GM12878 (cell line): ENCODE measurements around the gene PDHA2. TPM values are rescaled to one million over a fixed set of nuclear protein-coding genes. Genes with fewer than 3 reads are reported as not detected.

Source experiments
- ATAC-seq: fragments of 200-7000 bp; cut with Tn5 transposase; 3 replicates; pipeline ENCODE4 v1.9.1; 2020; ENCODE audit warnings: mild to moderate bottlenecking, moderate library complexity
- BruUV-seq: library from RNA; stranded (reverse); fragments of 400-500 nt; replicated peaks from 2 replicates; lab custom pipeline; 2021; lab: Mats Ljungman, UMichigan
- CTCF ChIA-PET: fragments of 300-600 bp; sonication (Branson Sonifier 250); formaldehyde crosslinking; extraction: SDS; loops from one replicate; lab custom pipeline; 2021; ENCODE audit warnings: inconsistent platforms; lab: Yijun Ruan, JAX
- POLR2A ChIA-PET: fragments of 350-600 bp; formaldehyde crosslinking; extraction: SDS; loops from one replicate; lab custom pipeline; 2021; ENCODE audit warnings: inconsistent platforms; lab: Charles Lee
- RAD21 ChIA-PET: fragments of 300-600 bp; sonication (Branson Sonifier 250); formaldehyde crosslinking; loops from one replicate; lab custom pipeline; 2023; ENCODE audit warnings: antibody characterized with exemption; ENCODE audit not compliant: unreplicated experiment; lab: Charles Lee
- SMC1A ChIA-PET: fragments of 300-600 bp; sonication (Branson Sonifier 250); formaldehyde crosslinking; loops from one replicate; lab custom pipeline; 2023; ENCODE audit not compliant: unreplicated experiment, uncharacterized antibody; lab: Charles Lee
- DNase-seq: peaks from one replicate; pipeline ENCODE4 v3.0.0-alpha.2; 2011; ENCODE audit warnings: low read depth, low spot score
- FAIRE-seq: peaks from 3 replicates; lab custom pipeline; 2011; peaks lifted over from hg19 to GRCh38; lab: Jason Lieb, UNC
- H2AFZ ChIP-seq: 2 replicates; pipeline ENCODE4 v1.6.0; 2011; ENCODE audit warnings: low read depth, low read length, control low read depth; ENCODE audit not compliant: control insufficient read depth
- H3K27ac ChIP-seq: 2 replicates; pipeline ENCODE4 v1.5.1; 2011; ENCODE audit warnings: control low read depth; ENCODE audit not compliant: control insufficient read depth, insufficient read depth
- H3K27me3 ChIP-seq, 2 experiments: replicated peaks in 1 of 2; 2 replicates each; pipeline versions ENCODE4 v1.6.0 to v1.6.1; 2011; ENCODE audit warnings: low read length in 1 of 2; ENCODE audit not compliant: control insufficient read depth in 2 of 2, insufficient read depth in 2 of 2
- H3K36me3 ChIP-seq, 2 experiments: 2 replicates each; pipeline ENCODE4 v1.5.1; 2011; ENCODE audit warnings: low read length in 1 of 2; ENCODE audit not compliant: control insufficient read depth in 2 of 2, insufficient read depth in 2 of 2
- H3K4me1 ChIP-seq: 2 replicates; pipeline ENCODE4 v1.6.1; 2011; ENCODE audit warnings: mild to moderate bottlenecking, low read length, moderate library complexity, mixed read lengths; ENCODE audit not compliant: control insufficient read depth, insufficient read depth
- H3K4me2 ChIP-seq: 2 replicates; pipeline ENCODE4 v1.6.0; 2011; ENCODE audit warnings: control low read depth; ENCODE audit not compliant: control insufficient read depth, insufficient read depth
- H3K4me3 ChIP-seq: fragments of 200-600 bp; sonication (generic); 2 replicates; pipeline ENCODE4 v1.5.1; 2016
- H3K79me2 ChIP-seq: 2 replicates; pipeline ENCODE4 v1.6.0; 2011; ENCODE audit warnings: low read length; ENCODE audit not compliant: control insufficient read depth, insufficient read depth
- H3K9ac ChIP-seq: 2 replicates; pipeline ENCODE4 v1.8.0; 2011; ENCODE audit warnings: low read length, control low read depth, mixed read lengths; ENCODE audit not compliant: control insufficient read depth, insufficient read depth
- H3K9me3 ChIP-seq: replicated peaks from 3 replicates; pipeline ENCODE4 v1.5.1; 2011; ENCODE audit warnings: mild to moderate bottlenecking, low read length; ENCODE audit not compliant: control insufficient read depth, insufficient read depth
- H4K20me1 ChIP-seq: 2 replicates; pipeline ENCODE4 v1.6.0; 2011; ENCODE audit not compliant: control insufficient read depth, insufficient read depth
- ATF7 ChIP-seq: fragments of 450-650 bp; IDR thresholded peaks from 2 replicates; pipeline ENCODE4 v1.6.1; 2016; ENCODE audit warnings: low read depth, mild to moderate bottlenecking
- EP300 ChIP-seq, 2 experiments: fragments of 150-350 bp in 1 of 2; IDR thresholded peaks; 2 replicates each; pipeline ENCODE4 v1.6.1; 2011 to 2012; ENCODE audit warnings: low read depth in 2 of 2, low read length in 2 of 2, borderline replicate concordance in 1 of 2, improper control_type of control experiment in 1 of 2, inconsistent platforms in 1 of 2; ENCODE audit not compliant: control insufficient read depth in 1 of 2
- HDAC6 ChIP-seq: fragments of 200-600 bp; sonication (generic); IDR thresholded peaks from one replicate; pipeline ENCODE4 v1.8.0; 2017; ENCODE audit warnings: antibody characterized with exemption; ENCODE audit not compliant: unreplicated experiment
- IKZF1 ChIP-seq: fragments of 450-650 bp; conservative IDR thresholded peaks from 2 replicates; pipeline ENCODE4 v1.6.1; 2017; ENCODE audit warnings: antibody characterized with exemption, mild to moderate bottlenecking
- MEF2B ChIP-seq: fragments of 450-650 bp; IDR thresholded peaks from 2 replicates; pipeline ENCODE4 v1.6.1; 2018; ENCODE audit warnings: mild to moderate bottlenecking, moderate library complexity; ENCODE audit not compliant: partially characterized antibody, poor library complexity, severe bottlenecking
- RCOR1 ChIP-seq: conservative IDR thresholded peaks from 2 replicates; pipeline ENCODE4 v1.6.1; 2012; ENCODE audit warnings: low read depth, low read length, improper control_type of control experiment
- WGBS: methylation state at CpG from one replicate; pipeline ENCODE4 v1.1.6; 2016; ENCODE audit warnings: low lambda C conversion rate; ENCODE audit not compliant: insufficient replicate concordance, insufficient coverage; ENCODE audit errors: missing lambda C conversion rate; 5-methylcytosine and 5-hydroxymethylcytosine counted together
- in situ Hi-C: fragments of 300-500 bp; cut with MboI; formaldehyde crosslinking; loops from 9 replicates; pipeline ENCODE4 v1.14.3; 2018; ENCODE audit warnings: mixed read lengths
- intact Hi-C: fragments of 100-400 bp; cut with micrococcal nuclease; formaldehyde crosslinking; loops from one replicate; pipeline ENCODE4 v1.14.2; 2022; ENCODE audit not compliant: unreplicated experiment
- polyA plus RNA-seq, 11 experiments: library from polyadenylated mRNA; depleted of rRNA in 4 of 11; unstranded in 6 of 11; stranded (reverse) in 5 of 11; fragments of >200 nt; fragmentation: Nextera tagmentation in 4 of 11; fragmentation: Illumina TruSeq in 1 of 11; extraction: Ambion mirVana in 4 of 11; extraction: Trizol in 1 of 11; gene quantifications; 1 replicate in 1 of 11; 2 replicates in 10 of 11; pipeline versions ENCODE4 v1.2.1 to v1.2.3, GENCODE V29; 2011 to 2016; ENCODE audit warnings: inconsistent platforms in 2 of 11, missing spikeins in 2 of 11, low read depth in 1 of 11
- total RNA-seq, 4 experiments: library from RNA; depleted of rRNA in 3 of 4; stranded (reverse); fragments of >200 nt in 3 of 4; fragmentation: Illumina TruSeq in 1 of 4; extraction: Trizol in 1 of 4; gene quantifications; 2 replicates each; pipeline versions ENCODE4 v1.2.1 to v1.2.3, GENCODE V29; 2013 to 2021
- TF ChIP-seq, protein P1 (sequence below): fragments of 450-650 bp; formaldehyde crosslinking; IDR thresholded peaks from 2 replicates; pipeline ENCODE4 v1.4.0; 2022; ENCODE audit warnings: mild to moderate bottlenecking, moderate library complexity
- TF ChIP-seq, protein P2 (sequence below): IDR thresholded peaks from 2 replicates; pipeline ENCODE4 v1.6.1; 2012; ENCODE audit warnings: low read depth, low read length, improper control_type of control experiment

Gene PDHA2
- total and polyA plus RNA-seq, 10 of the 15 experiments (the other 5 are each of a cell fraction or from before 2014, with no cell fraction given): not detected

DNA sequence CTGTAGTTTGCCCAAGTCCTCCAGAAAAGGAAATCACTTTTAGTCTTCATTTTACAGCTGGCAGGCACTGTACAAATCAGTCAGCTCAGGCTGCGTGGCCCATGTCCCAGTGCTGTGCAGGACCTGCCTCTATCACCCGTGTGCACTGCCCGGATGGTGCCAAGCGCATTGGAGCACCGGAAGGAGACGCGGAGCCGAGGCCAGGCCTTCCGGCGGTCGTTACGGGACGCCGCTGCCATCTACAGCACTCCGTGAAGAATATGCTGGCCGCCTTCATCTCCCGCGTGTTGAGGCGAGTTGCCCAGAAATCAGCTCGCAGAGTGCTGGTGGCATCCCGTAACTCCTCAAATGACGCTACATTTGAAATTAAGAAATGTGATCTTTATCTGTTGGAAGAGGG lies at the start of gene PDHA2 (continued):
- TF ChIP-seq, protein P1, sequence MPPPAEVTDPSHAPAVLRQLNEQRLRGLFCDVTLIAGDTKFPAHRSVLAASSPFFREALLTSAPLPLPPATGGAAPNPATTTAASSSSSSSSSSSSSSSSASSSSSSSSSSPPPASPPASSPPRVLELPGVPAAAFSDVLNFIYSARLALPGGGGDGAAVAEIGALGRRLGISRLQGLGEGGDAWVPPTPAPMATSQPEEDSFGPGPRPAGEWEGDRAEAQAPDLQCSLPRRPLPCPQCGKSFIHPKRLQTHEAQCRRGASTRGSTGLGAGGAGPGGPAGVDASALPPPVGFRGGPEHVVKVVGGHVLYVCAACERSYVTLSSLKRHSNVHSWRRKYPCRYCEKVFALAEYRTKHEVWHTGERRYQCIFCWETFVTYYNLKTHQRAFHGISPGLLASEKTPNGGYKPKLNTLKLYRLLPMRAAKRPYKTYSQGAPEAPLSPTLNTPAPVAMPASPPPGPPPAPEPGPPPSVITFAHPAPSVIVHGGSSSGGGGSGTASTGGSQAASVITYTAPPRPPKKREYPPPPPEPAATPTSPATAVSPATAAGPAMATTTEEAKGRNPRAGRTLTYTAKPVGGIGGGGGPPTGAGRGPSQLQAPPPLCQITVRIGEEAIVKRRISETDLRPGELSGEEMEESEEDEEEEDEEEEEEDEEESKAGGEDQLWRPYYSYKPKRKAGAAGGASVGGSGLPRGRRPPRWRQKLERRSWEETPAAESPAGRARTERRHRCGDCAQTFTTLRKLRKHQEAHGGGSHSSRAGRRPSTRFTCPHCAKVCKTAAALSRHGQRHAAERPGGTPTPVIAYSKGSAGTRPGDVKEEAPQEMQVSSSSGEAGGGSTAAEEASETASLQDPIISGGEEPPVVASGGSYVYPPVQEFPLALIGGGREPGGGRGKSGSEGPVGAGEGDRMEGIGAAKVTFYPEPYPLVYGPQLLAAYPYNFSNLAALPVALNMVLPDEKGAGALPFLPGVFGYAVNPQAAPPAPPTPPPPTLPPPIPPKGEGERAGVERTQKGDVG: no peak
- TF ChIP-seq RCOR1 (no peak), ATF7 (no peak)

DNA sequence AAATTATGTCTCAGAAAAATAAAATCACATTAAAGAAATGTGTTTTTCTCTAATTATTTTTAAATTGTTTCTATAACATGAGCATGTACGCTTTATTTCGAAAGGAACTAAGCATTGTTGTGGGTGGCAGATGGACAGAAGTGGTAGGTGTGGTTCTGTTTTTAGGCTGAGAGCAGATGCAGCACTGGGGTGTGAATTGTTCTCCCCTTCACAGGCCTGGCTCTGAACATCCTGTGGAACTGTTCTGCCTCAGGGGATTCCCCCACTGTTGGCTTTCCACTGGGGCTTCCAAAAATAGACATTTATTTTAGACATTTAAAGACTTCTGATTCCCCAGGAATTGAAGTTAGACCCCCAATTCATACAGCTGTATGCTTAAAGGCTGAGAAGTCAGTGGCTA lies 41.9 kb upstream of the PDHA2 start:
- Histone ChIP-seq H3K4me3 (no peak overlapping the region), H3K27ac (no peak overlapping the region), H3K9ac (no peak overlapping the region)
- SMC1A ChIA-PET: interaction anchor here (0.8 kb wide), 1 partner anchor 23 kb away, joined by 3 read pairs; no protein-coding TSS in a partner anchor
- no peak for FAIRE-seq
- TF ChIP-seq RCOR1: no peak
- TF ChIP-seq HDAC6: no peak
- TF ChIP-seq EP300 (IDR thresholded peaks at IDR 0.05; ENCODE audit: borderline replicate concordance in 1 of 2, control insufficient read depth in 1 of 2, low read depth in 2 of 2, low read length in 2 of 2): no peak
- TF ChIP-seq MEF2B: peak; percentile 27
- TF ChIP-seq IKZF1: 0 out of 2 replicates have a peak, but pooled peaks have one; percentile 16
- TF ChIP-seq, protein P2, sequence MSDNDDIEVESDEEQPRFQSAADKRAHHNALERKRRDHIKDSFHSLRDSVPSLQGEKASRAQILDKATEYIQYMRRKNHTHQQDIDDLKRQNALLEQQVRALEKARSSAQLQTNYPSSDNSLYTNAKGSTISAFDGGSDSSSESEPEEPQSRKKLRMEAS: no peak
- TF ChIP-seq, all 136 proteins: peak for 2
- DNase-seq (no peak), ATAC-seq (peak; percentile 90)
- no peaks in the 10 kb centered on the region for H3K9me3 ChIP-seq
- RAD21 ChIA-PET: no interaction called here
- in situ Hi-C loops: no loop called here
- H3K27me3 ChIP-seq: no peaks in the 10 kb centered on the region
- H2AFZ ChIP-seq: no peak overlapping the region
- intact Hi-C loops: no loop called here
- WGBS: 6% methylated on average over 2 of the region's 2 CpGs
- no peaks in the 10 kb centered on the region for H3K79me2 ChIP-seq
- BruUV-seq: no TSS peak
- POLR2A ChIA-PET: no interaction called here
- H3K4me2 ChIP-seq: no peak overlapping the region
- CTCF ChIA-PET: no interaction called here
- no peaks in the 10 kb centered on the region for H3K36me3 ChIP-seq
- H4K20me1 ChIP-seq: no peaks in the 10 kb centered on the region
- H3K4me1 ChIP-seq: no peaks in the 10 kb centered on the region
